Measurements from ENCODE around the gene PRAMEF17.
"Not testable (repeated sequence)": the region's sequence is repeated elsewhere in the genome, so short reads cannot be mapped to it uniquely, and the experiment has no call there.

DNA sequence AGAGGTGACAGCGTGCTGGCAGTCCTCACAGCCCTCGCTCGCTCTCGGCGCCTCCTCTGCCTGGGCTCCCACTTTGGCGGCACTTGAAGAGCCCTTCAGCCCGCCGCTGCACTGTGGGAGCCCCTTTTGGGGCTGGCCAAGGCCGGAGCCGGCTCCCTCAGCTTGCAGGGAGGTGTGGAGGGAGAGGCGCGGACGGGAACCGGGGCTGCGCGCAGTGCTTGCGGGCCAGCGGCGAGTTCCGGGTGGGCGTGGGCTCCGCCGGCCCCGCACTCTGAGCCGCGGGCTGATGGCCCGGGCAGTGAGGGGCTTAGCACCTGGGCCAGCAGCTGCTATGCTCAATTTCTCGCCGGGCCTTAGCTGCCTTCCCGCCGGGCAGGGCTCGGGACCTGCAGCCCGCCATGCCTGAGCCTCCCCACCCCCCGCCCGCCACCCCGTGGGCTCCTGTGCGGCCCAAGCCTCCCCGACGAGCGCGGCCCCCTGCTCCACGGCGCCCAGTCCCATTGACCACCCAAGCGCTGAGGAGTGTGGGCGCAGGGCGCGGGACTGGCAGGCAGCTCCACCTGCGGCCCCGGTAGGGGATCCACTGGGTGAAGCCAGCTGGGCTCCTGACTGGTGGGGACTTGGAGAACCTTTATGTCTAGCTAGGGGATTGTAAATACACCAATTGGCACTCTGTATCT, 49.8 kb downstream of the PRAMEF17 start:
- TF ChIP-seq, protein P1, sequence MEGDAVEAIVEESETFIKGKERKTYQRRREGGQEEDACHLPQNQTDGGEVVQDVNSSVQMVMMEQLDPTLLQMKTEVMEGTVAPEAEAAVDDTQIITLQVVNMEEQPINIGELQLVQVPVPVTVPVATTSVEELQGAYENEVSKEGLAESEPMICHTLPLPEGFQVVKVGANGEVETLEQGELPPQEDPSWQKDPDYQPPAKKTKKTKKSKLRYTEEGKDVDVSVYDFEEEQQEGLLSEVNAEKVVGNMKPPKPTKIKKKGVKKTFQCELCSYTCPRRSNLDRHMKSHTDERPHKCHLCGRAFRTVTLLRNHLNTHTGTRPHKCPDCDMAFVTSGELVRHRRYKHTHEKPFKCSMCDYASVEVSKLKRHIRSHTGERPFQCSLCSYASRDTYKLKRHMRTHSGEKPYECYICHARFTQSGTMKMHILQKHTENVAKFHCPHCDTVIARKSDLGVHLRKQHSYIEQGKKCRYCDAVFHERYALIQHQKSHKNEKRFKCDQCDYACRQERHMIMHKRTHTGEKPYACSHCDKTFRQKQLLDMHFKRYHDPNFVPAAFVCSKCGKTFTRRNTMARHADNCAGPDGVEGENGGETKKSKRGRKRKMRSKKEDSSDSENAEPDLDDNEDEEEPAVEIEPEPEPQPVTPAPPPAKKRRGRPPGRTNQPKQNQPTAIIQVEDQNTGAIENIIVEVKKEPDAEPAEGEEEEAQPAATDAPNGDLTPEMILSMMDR (IDR thresholded peaks at IDR 0.05; ENCODE audit: low read depth, low read length), result not testable (repeated sequence)
- TF ChIP-seq EZH2phosphoT487 (IDR thresholded peaks at IDR 0.05; ENCODE audit: low read depth), result not testable (repeated sequence)
